NB4 (cell line): ENCODE measurements around the gene PTPRG.

Experiments used
- DNase-seq: peaks from one replicate; pipeline ENCODE4 v3.0.0; 2010; ENCODE audit warnings: low read depth
- H3K4me3 ChIP-seq: one replicate; pipeline ENCODE4 v1.5.1; 2011; ENCODE audit warnings: mild to moderate bottlenecking, low read depth, low read length, moderate library complexity
- MYC ChIP-seq: IDR thresholded peaks from 2 replicates; pipeline ENCODE4 v1.6.1; 2011; ENCODE audit warnings: low read depth, low read length
- POLR2A ChIP-seq: IDR thresholded peaks from 2 replicates; pipeline ENCODE4 v1.6.1; 2011; ENCODE audit warnings: mild to moderate bottlenecking; ENCODE audit not compliant: insufficient read length; ENCODE audit errors: extremely low read depth
- TF ChIP-seq, protein P1 (sequence below): IDR thresholded peaks from 2 replicates; pipeline ENCODE4 v1.6.1; 2011; ENCODE audit warnings: low read depth, low read length
- TF ChIP-seq, protein P2 (sequence below): IDR thresholded peaks from one replicate; pipeline ENCODE4 v1.5.1; 2012; ENCODE audit warnings: low read depth, low read length

Gene PTPRG

GRCh38 chr3:62220616-62221015, 659.2 kb downstream of the PTPRG start:
- no peak for DNase-seq
- no peak for TF ChIP-seq MYC
- TF ChIP-seq, protein P1, sequence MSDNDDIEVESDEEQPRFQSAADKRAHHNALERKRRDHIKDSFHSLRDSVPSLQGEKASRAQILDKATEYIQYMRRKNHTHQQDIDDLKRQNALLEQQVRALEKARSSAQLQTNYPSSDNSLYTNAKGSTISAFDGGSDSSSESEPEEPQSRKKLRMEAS: no peak
- no peak for TF ChIP-seq POLR2A
- TF ChIP-seq, protein P2, sequence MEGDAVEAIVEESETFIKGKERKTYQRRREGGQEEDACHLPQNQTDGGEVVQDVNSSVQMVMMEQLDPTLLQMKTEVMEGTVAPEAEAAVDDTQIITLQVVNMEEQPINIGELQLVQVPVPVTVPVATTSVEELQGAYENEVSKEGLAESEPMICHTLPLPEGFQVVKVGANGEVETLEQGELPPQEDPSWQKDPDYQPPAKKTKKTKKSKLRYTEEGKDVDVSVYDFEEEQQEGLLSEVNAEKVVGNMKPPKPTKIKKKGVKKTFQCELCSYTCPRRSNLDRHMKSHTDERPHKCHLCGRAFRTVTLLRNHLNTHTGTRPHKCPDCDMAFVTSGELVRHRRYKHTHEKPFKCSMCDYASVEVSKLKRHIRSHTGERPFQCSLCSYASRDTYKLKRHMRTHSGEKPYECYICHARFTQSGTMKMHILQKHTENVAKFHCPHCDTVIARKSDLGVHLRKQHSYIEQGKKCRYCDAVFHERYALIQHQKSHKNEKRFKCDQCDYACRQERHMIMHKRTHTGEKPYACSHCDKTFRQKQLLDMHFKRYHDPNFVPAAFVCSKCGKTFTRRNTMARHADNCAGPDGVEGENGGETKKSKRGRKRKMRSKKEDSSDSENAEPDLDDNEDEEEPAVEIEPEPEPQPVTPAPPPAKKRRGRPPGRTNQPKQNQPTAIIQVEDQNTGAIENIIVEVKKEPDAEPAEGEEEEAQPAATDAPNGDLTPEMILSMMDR: no peak
- H3K4me3 ChIP-seq: no peak overlapping the region

- TF ChIP-seq, protein P1: no peak
- TF ChIP-seq MYC: no peak
- no peak overlapping the region for H3K4me3 ChIP-seq
- DNase-seq: no peak
Measured at GRCh38 chr3:62225051-62225450, 663.7 kb downstream of the PTPRG start.

DNA sequence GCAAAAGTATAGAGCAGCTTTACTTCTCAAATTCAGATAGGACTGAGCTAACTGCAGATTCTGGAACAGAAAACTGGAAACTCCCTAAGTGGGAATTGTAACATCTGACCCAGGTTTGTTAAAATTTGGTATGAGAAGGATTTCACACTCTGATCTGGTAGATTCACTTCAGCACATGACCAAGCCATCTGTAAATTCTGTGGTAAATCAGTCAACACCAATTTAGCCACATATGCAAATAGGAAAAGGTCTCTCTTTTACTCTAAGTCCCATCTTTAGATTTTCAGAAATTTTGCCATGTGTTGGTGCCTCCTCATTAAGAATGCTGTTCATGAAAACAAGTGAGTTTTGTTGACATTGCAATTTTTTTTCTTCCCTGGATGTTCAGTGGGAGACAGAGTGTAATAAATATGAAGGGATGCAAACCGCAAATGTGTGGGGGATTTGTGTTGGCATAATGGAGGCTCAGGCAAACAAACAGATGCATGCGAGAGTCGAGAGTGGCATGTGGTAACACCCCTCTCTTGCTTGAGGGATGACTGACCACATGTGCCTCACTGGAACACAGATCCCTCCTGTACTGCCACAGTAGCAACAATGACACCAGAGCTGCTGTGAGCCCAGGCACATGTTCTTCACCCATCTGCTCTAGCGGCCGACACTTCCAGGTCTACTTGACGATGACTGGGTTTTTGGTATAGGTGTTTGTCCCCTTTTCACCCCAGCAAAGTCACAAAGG, 665.4 kb downstream of the PTPRG start:
- no peak overlapping the region for H3K4me3 ChIP-seq
- TF ChIP-seq, protein P1: no peak
- TF ChIP-seq POLR2A (no peak), MYC (no peak)
- TF ChIP-seq, protein P2: no peak
- DNase-seq: no peak

GRCh38 chr3:62228467-62228866, 667.1 kb downstream of the PTPRG start:
- TF ChIP-seq POLR2A (no peak), MYC (no peak)
- TF ChIP-seq, protein P1: no peak
- TF ChIP-seq, protein P2: no peak
- no peak overlapping the region for H3K4me3 ChIP-seq
- DNase-seq: no peak

GRCh38 chr3:62229211-62229610, 667.8 kb downstream of the PTPRG start:
- TF ChIP-seq, protein P2: no peak
- TF ChIP-seq POLR2A: no peak
- TF ChIP-seq MYC: no peak
- TF ChIP-seq, protein P1: no peak
- no peak for DNase-seq
- no peak overlapping the region for H3K4me3 ChIP-seq

GRCh38 chr3:62229908-62230307, 668.5 kb downstream of the PTPRG start:
- no peak for TF ChIP-seq POLR2A
- TF ChIP-seq, protein P2: peak; percentile 32
- no peak for TF ChIP-seq MYC
- TF ChIP-seq, protein P1: no peak
- no peak overlapping the region for H3K4me3 ChIP-seq
- DNase-seq: peak; percentile 5
